Panc1 (cell line): ENCODE results near the gene SLC9A7. TPM values are rescaled to one million over a fixed set of nuclear protein-coding genes. Genes with fewer than 3 reads are reported as not detected.

Source experiments
- ATAC-seq: fragments of 200-7000 bp; cut with Tn5 transposase; 2 replicates; pipeline ENCODE4 v1.9.1; 2020; ENCODE audit warnings: mild to moderate bottlenecking, moderate library complexity
- BruUV-seq: library from RNA; stranded (reverse); fragments of 400-500 nt; replicated peaks from 2 replicates; lab custom pipeline; 2021; lab: Mats Ljungman, UMichigan
- CTCF ChIA-PET: fragments of 300-600 bp; sonication (Branson Sonifier 250); formaldehyde crosslinking; loops from one replicate; lab custom pipeline; 2022; ENCODE audit warnings: antibody characterized with exemption; lab: Charles Lee
- POLR2A ChIA-PET: fragments of 300-600 bp; sonication (Branson Sonifier 250); formaldehyde crosslinking; loops from one replicate; lab custom pipeline; 2022; ENCODE audit warnings: antibody characterized with exemption; lab: Charles Lee
- DNase-seq: peaks from one replicate; pipeline ENCODE4 v3.0.0-alpha.2; 2010; ENCODE audit warnings: low read depth, low spot score
- H3K27ac ChIP-seq: 2 replicates; pipeline ENCODE4 v1.5.1; 2011; ENCODE audit warnings: mild to moderate bottlenecking, low read length, inconsistent platforms
- H3K27me3 ChIP-seq: fragments of 200-500 bp; sonication (Bioruptor generic); 2 replicates; pipeline ENCODE4 v1.6.0; 2014; ENCODE audit warnings: low read length, inconsistent platforms; ENCODE audit not compliant: control insufficient read depth, insufficient read depth
- H3K36me3 ChIP-seq: fragments of 200-500 bp; sonication (Bioruptor generic); 2 replicates; pipeline ENCODE4 v1.5.1; 2014; ENCODE audit warnings: inconsistent platforms, mild to moderate bottlenecking, low read length, moderate library complexity; ENCODE audit not compliant: control insufficient read depth, insufficient read depth
- H3K4me1 ChIP-seq: 2 replicates; pipeline ENCODE4 v1.5.1; 2011; ENCODE audit warnings: inconsistent platforms, mild to moderate bottlenecking, low read length, moderate library complexity; ENCODE audit not compliant: control insufficient read depth, insufficient read depth
- H3K4me3 ChIP-seq, 2 experiments: 2 replicates each; pipeline ENCODE4 v1.5.1; 2011 to 2012; ENCODE audit warnings: low read depth in 2 of 2, low read length in 2 of 2, mild to moderate bottlenecking in 2 of 2, inconsistent platforms in 1 of 2, moderate library complexity in 1 of 2
- H3K9me3 ChIP-seq: fragments of 200-500 bp; sonication (Bioruptor generic); 2 replicates; pipeline ENCODE4 v1.5.1; 2014; ENCODE audit warnings: low read depth, mild to moderate bottlenecking, inconsistent platforms, low read length, moderate library complexity; ENCODE audit not compliant: control insufficient read depth, insufficient read depth
- CTCF ChIP-seq: fragments of 450-650 bp; IDR thresholded peaks from 2 replicates; pipeline ENCODE4 v1.5.1; 2017; ENCODE audit warnings: mild to moderate bottlenecking
- POLR2AphosphoS5 ChIP-seq: IDR thresholded peaks from 2 replicates; pipeline ENCODE4 v1.6.1; 2012; ENCODE audit warnings: mild to moderate bottlenecking, low read depth, low read length, moderate library complexity
- REST ChIP-seq, 2 experiments: IDR thresholded peaks; 2 replicates each; pipeline ENCODE4 v1.6.1; 2011 to 2012; ENCODE audit warnings: low read depth in 2 of 2, control low read depth in 1 of 2, low read length in 1 of 2, mild to moderate bottlenecking in 1 of 2, moderate library complexity in 1 of 2; ENCODE audit not compliant: insufficient read depth in 1 of 2
- SIN3A ChIP-seq: IDR thresholded peaks from 2 replicates; pipeline ENCODE4 v1.6.1; 2012; ENCODE audit warnings: low read depth, mild to moderate bottlenecking, low read length, moderate library complexity, borderline replicate concordance; ENCODE audit not compliant: insufficient read depth
- TCF7L2 ChIP-seq: IDR thresholded peaks from 2 replicates; pipeline ENCODE4 v1.6.1; 2011; ENCODE audit warnings: mild to moderate bottlenecking, low read depth, low read length, inconsistent platforms
- in situ Hi-C: cut with HindIII; loops from 2 replicates; pipeline ENCODE4 v1.10.0; 2016; ENCODE audit warnings: low sequenced_read_pairs, low pct_unique_long_range_greater_than_20kb
- intact Hi-C: fragments of 100-400 bp; cut with micrococcal nuclease; formaldehyde crosslinking; loops from one replicate; pipeline ENCODE4 v1.10.0; 2022; ENCODE audit not compliant: unreplicated experiment
- total RNA-seq: library from RNA; stranded (reverse); gene quantifications from one replicate; pipeline ENCODE4 v1.2.1, GENCODE V29; 2021; ENCODE audit not compliant: unreplicated experiment

Gene SLC9A7
- total RNA-seq, 1 experiment from 2014 or later = 80.4 TPM

DNA sequence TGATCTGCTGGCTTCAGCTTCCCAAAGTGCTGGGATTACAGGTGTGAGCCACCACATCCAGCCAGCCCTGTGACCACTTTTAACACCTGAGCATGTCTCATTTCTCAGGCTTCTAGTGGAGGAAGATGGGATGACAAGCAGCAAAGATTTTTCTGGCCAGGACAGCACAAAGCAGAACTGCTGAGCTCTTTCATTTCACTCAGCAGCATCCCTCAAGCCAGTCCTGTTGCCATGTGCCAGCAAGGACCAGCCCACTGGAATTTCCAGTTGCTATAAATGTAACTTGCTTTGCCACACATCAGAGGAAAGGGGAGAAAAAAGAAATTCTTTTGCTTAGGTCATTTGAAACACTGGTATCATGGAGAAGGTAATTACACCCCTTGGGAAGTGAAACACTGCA lies 75.9 kb downstream of the SLC9A7 start:
- BruUV-seq = no TSS peak
- TF ChIP-seq CTCF (no peak), SIN3A (no peak), REST (IDR thresholded peaks at IDR 0.05; ENCODE audit: insufficient read depth in 1 of 2, low read depth in 2 of 2, low read length in 1 of 2) (no peak), POLR2AphosphoS5 (no peak), TCF7L2 (no peak)
- no peaks in the 10 kb centered on the region for H3K9me3 ChIP-seq
- CTCF ChIA-PET = no interaction called here
- ATAC-seq = no peak
- H3K4me3 ChIP-seq = no peak overlapping the region
- in situ Hi-C loops (no loop called here), intact Hi-C loops (no loop called here)
- H3K27ac ChIP-seq = no peak overlapping the region
- H3K36me3 ChIP-seq = no peaks in the 10 kb centered on the region
- POLR2A ChIA-PET = interaction anchor here (0.8 kb wide), 1 partner anchor 128 kb away, joined by 6 read pairs; no protein-coding TSS in a partner anchor
- no peak for DNase-seq
- H3K4me1 ChIP-seq = peaks cover 4% of the 10 kb centered on the region; the same call in 1 of the 2 replicates
- no peaks in the 10 kb centered on the region for H3K27me3 ChIP-seq

GRCh38 chrX:46681849-46682248 lies 77.1 kb downstream of the SLC9A7 start:
- ChIA-PET POLR2A (no interaction called here), CTCF (no interaction called here)
- no TSS peak for BruUV-seq

More at GRCh38 chrX:46681849-46682248, 77.1 kb downstream of the SLC9A7 start:
- intact Hi-C loops = no loop called here
- Histone ChIP-seq H3K27me3 (no peaks in the 10 kb centered on the region), H3K4me1 (peaks cover 4% of the 10 kb centered on the region; the same call in 1 of the 2 replicates), H3K9me3 (no peaks in the 10 kb centered on the region), H3K27ac (no peak overlapping the region), H3K36me3 (no peaks in the 10 kb centered on the region; the same call in none of the 2 replicates), H3K4me3 (no peak overlapping the region)
- ATAC-seq = no peak
- DNase-seq = no peak
- TF ChIP-seq SIN3A (no peak), POLR2AphosphoS5 (no peak), TCF7L2 (no peak), CTCF (no peak), REST (IDR thresholded peaks at IDR 0.05; ENCODE audit: insufficient read depth in 1 of 2, low read depth in 2 of 2, low read length in 1 of 2) (no peak)
- in situ Hi-C loops = no loop called here
